Renal cortical epithelial cell (primary cell): ENCODE data around the gene SIRPA. TPM values are rescaled to one million over a fixed set of nuclear protein-coding genes. Genes with fewer than 3 reads are reported as not detected.

Experiments used
- DNase-seq: peaks from one replicate; pipeline ENCODE4 v3.0.0-alpha.2; 2011; ENCODE audit warnings: low read depth
- total RNA-seq: library from RNA; depleted of rRNA; stranded (reverse); fragments of >200 nt; gene quantifications from 2 replicates; pipeline ENCODE4 v1.2.3, GENCODE V29; 2014

Gene SIRPA
- total RNA-seq, 1 donor from 2014 or later: 56.9 TPM

GRCh38 chr20:1983301-1983700 lies 88.1 kb downstream of the SIRPA start:
- no peak for DNase-seq

DNA sequence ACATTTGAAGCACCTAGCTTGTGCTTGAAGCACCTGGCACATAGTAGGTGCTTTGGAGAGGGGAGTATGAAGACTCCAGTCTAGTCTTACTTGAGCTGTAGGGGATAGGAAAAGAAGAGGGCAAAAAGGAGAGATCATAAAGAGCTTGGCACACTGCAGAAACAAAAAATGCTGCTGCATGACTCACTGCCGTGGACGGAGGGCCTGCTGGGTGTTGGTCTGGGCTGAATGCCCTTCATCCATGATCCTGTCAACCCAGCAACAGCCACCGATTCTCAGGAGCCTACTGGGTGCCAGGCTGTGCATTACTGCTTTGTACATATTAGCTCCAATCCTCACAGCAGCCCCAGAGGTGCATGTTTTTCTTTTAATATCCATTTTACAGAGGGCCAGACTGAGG lies 92.6 kb downstream of the SIRPA start:
- DNase-seq: no peak

Other genes with a start within 250 kb of the SIRPA start
- gene SIRPG, start 237.6 kb upstream of the SIRPA start, total RNA-seq: not detected in 2 replicates
- not detected in 2 replicates for gene PDYN, start 98.7 kb downstream of the SIRPA start, total RNA-seq
- gene STK35, start 206.4 kb downstream of the SIRPA start, total RNA-seq: 15.6 and 36.2 TPM in 2 replicates